ENCODE results near the gene GPT2.

The GPT2 gene

DNA sequence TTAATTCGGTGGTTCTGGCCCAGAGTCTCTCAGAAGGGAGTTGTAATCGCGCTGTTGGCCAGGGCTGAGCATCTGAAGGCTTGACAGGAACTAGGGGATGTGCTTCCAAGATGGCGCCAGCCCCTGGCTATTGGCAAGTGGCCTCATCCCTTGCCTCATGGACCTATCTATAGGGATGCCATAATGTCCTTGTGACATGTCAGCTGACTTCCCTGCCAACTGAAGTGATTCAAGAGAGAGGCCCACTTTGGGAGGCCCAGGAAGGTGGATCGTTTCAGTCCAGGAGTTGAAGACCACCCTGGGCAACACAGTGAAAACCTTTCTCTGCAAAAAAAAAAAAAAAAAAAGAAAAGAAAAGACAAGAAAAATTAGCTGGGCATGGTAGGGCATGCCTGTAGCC is 38.2 kb upstream of the GPT2 start:
- no peak overlapping the region for H3K27ac ChIP-seq
- TF ChIP-seq, protein P1, sequence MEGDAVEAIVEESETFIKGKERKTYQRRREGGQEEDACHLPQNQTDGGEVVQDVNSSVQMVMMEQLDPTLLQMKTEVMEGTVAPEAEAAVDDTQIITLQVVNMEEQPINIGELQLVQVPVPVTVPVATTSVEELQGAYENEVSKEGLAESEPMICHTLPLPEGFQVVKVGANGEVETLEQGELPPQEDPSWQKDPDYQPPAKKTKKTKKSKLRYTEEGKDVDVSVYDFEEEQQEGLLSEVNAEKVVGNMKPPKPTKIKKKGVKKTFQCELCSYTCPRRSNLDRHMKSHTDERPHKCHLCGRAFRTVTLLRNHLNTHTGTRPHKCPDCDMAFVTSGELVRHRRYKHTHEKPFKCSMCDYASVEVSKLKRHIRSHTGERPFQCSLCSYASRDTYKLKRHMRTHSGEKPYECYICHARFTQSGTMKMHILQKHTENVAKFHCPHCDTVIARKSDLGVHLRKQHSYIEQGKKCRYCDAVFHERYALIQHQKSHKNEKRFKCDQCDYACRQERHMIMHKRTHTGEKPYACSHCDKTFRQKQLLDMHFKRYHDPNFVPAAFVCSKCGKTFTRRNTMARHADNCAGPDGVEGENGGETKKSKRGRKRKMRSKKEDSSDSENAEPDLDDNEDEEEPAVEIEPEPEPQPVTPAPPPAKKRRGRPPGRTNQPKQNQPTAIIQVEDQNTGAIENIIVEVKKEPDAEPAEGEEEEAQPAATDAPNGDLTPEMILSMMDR (conservative IDR thresholded peaks at IDR 0.05), result no peak

DNA sequence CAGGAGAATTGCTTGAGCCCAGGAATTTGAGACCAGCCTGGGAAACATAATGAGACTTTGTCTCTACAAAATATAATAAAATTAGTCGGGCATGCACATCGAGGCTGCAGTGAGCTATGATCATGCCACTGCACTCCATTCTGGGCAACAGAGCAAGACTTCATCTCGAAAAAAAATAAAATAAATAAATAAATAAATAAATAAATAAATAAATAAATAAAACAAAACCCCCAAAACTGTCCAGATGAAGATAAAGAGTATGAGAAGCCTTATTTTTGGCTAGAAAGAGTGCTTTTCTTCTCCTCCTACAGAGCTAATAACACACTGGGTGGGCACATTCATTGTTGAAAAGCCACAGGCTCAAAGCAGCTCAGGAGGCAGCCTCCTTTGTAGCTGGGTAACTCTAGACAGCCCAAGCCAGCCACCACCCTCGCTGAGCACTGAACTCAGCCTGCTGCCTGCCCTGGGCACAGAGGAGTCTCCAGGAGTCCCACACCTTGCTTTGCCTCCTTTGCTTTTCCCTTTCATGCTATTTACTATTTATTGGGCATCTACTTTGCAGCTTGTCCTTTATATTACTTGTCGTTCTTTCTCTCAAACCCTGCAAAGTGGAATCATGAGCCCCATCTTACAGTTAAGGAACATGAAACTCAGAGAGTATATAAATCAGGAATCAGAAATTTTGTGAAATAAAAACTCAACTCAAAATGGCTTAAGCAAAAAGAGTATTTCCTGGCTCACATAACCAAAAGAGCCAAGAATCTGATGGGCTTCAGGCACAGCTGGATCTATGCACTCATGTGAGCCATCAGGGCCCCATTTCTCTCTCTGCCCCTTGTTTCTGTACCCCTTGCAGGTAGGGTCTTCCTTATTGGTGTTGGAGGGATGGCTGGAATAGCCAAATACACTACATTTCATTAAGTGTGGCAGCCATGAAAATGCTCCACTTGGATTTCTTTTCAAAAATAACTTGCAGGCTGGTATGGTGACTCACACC is 35.1 kb upstream of the GPT2 start:
- H3K27ac ChIP-seq, result no peak overlapping the region
- TF ChIP-seq, protein P1 (conservative IDR thresholded peaks at IDR 0.05), result no peak
- TF ChIP-seq ZFX (IDR thresholded peaks at IDR 0.05), result no peak

DNA sequence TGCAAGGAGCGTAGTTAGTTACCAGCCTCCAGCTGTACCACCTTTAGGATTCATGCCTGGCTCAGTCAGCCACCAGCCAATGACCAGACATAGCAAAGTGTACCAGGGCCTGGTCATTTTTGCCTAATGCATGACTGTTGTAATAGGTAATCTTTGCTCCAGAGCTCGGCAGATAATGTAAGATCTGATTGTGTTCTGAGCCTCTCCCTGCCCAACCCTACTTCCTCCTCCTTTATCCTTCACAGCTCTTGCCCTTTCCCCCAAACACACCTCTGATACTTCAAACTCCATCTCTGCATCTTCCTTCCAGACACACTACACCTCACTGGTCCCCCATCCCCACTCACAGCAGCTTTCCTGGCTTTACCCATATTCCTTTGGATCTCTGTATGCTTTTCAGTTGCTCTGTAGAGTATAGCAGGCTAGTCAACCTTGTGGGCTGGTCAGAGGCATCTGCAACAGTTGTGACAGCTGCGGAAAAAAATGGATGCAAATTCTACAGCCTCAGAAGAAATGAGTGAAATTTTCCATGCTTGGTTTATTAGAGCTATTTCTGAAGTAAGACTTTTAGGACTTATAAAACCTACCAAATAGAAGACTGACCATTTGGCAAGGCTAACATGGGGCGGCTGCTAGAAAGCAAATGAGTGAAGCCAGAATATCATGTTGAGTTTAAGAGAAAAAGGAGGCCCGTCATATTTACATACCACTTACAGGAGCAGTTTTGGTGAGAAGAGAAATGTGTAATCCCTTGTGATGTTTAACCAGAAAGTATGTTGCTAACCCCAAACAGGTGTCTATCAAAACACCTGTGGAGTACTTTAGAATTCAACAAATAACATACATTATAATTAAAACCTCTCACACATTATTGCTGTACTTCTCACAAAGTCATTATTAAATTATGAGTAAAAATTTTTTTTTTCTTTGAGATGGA is 33.3 kb upstream of the GPT2 start:
- no peak overlapping the region for H3K27ac ChIP-seq
- TF ChIP-seq, protein P1 (conservative IDR thresholded peaks at IDR 0.05), result no peak
- no peak for TF ChIP-seq ZFX (IDR thresholded peaks at IDR 0.05)

DNA sequence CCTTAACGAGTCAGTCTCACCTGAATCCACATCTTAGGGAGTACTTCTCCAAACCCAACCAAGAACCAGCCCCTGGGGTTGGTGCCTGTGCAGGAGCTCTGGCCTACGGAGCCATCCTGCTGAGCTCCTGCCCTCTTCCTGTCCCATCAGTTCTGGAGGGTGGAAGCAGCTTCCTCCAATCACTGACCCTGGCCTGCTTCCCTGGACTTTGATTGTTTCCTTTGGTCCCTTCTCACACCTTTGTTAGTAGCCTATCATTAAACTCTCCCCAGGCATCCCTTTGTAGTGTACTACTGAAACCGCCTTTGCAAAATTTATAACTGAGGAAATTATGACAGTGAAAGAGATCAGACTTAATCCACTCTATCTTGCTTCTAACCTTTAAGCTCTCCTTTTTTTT is 32.0 kb upstream of the GPT2 start:
- no peak overlapping the region for H3K27ac ChIP-seq
- TF ChIP-seq ZFX (IDR thresholded peaks at IDR 0.05), result no peak

DNA sequence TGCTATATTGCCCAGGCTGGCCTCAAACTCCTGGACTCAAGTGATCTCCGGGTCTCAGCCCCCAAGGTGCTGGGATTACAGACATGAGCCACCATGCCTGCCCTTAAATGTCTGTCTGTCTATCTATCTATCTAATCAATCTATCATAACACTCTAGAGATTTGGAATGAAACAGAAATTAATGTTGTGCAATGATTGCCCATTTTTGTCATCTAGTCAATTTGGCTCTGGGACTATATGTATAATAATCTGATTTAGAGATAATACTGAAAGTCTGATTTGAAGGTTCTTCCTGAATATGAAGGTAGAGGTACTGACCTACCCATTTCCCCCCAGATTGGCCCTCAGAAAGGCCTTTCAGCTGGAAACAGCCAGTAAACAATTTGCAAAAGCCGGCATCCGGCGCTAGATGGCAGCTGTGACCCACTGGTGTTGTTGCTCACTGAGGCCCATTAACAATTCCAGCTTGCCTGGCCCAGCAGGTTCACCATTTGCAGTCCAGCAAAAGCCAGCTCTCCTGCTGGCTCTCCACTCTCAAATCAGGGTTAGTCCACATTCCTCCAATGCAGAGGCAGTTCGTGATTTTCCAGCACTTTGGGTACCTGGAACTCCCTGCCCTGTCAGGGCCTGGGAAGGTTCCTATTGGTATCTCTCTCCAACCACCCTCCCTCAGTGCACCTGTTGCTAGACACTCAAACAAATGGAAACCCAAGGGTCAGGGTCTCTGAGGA is 30.3 kb upstream of the GPT2 start:
- no peak overlapping the region for H3K27ac ChIP-seq
- TF ChIP-seq ZFX (IDR thresholded peaks at IDR 0.05), result no peak
- TF ChIP-seq, protein P1 (conservative IDR thresholded peaks at IDR 0.05), result peak; percentile 91

DNA sequence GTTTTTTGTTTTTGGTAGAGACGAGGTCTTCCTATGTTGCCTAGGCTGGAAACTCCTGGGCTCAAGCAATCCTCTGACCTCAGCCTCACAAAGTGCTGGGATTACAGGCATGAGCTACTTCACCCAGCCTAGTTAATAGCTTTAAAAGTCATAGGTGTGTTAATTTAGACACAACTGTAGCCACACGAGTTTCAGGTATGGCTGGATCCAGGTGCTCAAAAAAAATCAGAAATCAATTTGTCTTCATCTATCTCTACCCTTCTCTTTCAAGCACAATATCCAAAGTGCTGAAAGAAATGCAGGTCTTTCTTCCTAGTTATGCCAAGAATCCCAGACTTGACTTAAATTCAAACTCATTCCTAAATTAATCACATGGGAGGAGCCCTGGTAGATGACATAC is 29.3 kb upstream of the GPT2 start:
- TF ChIP-seq ZFX (IDR thresholded peaks at IDR 0.05), result no peak
- TF ChIP-seq, protein P1 (conservative IDR thresholded peaks at IDR 0.05), result no peak

DNA sequence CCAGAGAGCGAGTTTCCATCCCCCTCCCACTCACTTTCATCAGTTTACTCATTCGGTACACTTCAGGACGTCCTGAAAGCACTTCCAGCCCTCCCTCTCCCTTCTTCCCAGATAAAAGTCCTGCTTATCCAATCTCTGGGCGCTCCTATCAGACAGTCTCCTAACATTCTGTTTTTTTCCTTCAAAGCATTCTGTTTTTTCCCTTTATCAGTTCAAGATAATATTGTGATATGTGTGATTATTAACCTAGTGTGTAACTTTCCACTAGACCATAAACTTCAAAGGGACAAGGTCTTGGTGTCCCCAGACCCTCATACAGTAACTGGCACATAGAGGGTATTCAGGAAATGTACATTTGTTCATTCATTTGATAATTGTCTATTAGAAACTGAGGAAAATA is 28.8 kb upstream of the GPT2 start:
- TF ChIP-seq, protein P1 (conservative IDR thresholded peaks at IDR 0.05), result no peak
- TF ChIP-seq ZFX (IDR thresholded peaks at IDR 0.05), result no peak
- no peak overlapping the region for H3K27ac ChIP-seq

More for the DNA sequence above, 29.3 kb upstream of the GPT2 start:
- H3K27ac ChIP-seq, result no peak overlapping the region

All from C4-2B (cell line).